ENCODE measurements around the gene MAB21L1.

MAB21L1 gene

DNA sequence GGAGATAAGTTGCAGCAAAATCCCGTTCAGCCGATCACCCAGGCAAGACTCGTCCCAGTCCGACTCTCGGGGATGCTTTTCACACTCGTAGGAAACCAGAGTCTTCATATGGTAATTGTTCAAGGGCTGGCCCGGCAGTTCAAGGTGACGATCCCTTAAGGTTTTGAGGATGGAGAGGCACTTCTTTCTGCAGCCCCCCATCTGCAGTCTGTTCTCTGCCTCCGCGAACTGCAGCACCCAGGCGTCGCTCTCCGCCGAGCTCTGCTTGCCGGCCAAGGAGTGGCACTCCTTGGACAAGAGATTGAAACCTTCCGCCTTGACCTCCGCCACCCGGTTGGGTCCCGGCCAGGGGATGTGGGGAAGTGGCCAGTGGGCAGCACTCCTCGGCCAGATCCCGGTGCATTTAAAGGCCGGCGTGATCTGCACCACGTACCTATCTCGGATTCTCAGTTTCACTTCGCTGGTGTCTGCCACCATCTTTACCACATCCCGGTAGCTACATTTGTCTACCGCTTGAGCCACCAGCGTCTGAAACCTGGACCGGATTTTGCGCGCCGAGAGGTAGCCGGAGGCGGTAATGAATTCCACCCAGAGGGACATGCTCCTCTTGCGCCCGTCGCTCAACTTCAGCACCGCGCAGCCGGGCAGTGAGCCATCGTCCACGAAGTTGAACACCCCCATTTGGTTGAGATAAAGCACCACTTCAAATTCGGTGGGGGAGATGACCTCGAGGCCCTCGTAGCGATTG lies 1.1 kb downstream of the MAB21L1 start:
- peak overlapping the region in 6 of 11 experiments; percentile 29 to 56 (median 42); a peak in 6 of 22 replicates for H3K9ac ChIP-seq
- H3K4me2 ChIP-seq, result peak overlapping the region; percentile 65 to 90 (median 84)
- H3K27ac ChIP-seq, result peak overlapping the region in 1 of 11 experiments; percentile 30; a peak in 1 of 22 replicates

DNA sequence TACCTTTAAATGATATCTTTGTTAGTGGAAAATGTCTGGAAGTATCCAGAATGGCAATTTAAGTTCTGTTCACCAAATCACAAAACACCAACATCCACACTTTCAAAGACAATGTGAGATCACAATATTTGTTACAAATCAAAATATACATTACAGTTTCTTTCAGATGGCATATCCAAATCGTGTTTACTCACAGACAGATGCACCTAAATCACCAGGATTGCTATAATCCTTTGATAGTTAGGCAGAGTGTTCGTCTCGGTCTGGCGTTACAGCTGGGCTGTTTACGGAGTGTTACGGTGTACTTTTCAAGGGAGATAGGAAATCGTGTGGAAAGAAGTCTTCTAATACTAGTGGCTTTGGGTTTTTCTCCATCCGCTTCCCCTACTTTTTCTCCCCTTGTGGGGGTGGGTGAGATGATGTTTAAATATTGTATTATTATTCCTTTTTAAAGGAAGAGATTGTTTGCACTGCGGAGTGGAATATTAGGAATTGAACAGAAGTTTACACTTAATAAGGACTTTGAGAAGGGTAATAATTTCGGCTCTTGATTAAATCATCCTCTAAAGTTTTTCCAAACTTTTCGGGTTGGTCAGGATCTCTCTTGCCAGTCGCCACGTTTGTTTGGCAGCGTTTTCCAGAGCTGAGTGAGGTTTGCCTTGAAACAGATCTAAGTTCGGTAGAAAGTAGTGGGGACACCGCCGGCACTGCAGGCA lies 1.8 kb downstream of the MAB21L1 start:
- Histone ChIP-seq H3K9me3 (replicated peaks in 1 of 11) (peaks cover 12 to 38% (median 21%) of the 10 kb centered on the region in 11 experiments), H3K4me2 (no peak overlapping the region), H3K4me3 (no peak overlapping the region), H3K36me3 (peaks cover 0 to 5% (median 0%) of the 10 kb centered on the region in 11 experiments; a peak in 2 of 22 replicates), H3K27ac (no peak overlapping the region), H3K27me3 (peaks cover 0 to 23% (median 11%) of the 10 kb centered on the region in 11 experiments; a peak in 12 of 22 replicates), H3K9ac (no peak overlapping the region), H3K4me1 (peaks cover 9 to 35% (median 25%) of the 10 kb centered on the region in 10 experiments), H4K20me1 (no peaks in the 10 kb centered on the region; a peak in 1 of 22 replicates)
- TF ChIP-seq Cebpa-rat (IDR thresholded peaks at IDR 0.05), result no peak

More for the DNA sequence above, 1.1 kb downstream of the MAB21L1 start:
- Histone ChIP-seq H4K20me1 (no peaks in the 10 kb centered on the region; a peak in 1 of 22 replicates), H3K27me3 (peaks cover 0 to 23% (median 11%) of the 10 kb centered on the region in 11 experiments; a peak in 12 of 22 replicates), H3K4me3 (peak overlapping the region in 7 of 10 experiments; percentile 38 to 63 (median 53); a peak in 6 of 20 replicates), H3K36me3 (peaks cover 0 to 5% (median 0%) of the 10 kb centered on the region in 11 experiments; a peak in 2 of 22 replicates), H3K4me1 (peaks cover 9 to 35% (median 25%) of the 10 kb centered on the region in 10 experiments), H3K9me3 (replicated peaks in 1 of 11) (peaks cover 10 to 37% (median 19%) of the 10 kb centered on the region in 11 experiments)
- no peak for TF ChIP-seq Cebpa-rat (IDR thresholded peaks at IDR 0.05)

DNA sequence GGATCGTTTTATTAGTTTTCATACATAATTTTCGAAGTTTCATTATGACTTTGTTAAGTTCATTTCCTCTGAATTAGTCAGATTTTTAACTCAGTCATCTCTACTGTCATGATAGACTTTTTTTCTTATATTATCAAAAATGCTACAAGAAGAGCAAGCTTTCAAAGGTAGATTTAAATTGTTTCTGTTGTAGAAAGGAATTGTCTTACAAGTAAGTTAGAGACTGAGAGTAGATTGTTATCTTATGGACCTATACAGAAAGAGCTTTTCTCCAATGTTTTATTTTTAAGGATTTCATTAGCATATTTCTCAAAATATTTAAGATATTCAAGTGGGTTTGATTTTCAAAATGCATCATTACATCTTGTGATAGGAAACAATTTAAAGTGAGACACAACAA lies 2.7 kb downstream of the MAB21L1 start:
- Histone ChIP-seq H3K27ac (no peak overlapping the region), H3K4me3 (no peak overlapping the region), H3K4me2 (no peak overlapping the region), H3K9ac (no peak overlapping the region), H4K20me1 (no peaks in the 10 kb centered on the region; a peak in 1 of 22 replicates), H3K36me3 (peaks cover 0 to 5% (median 0%) of the 10 kb centered on the region in 11 experiments; a peak in 2 of 22 replicates), H3K9me3 (replicated peaks in 1 of 11) (peaks cover 12 to 36% (median 21%) of the 10 kb centered on the region in 11 experiments), H3K4me1 (peaks cover 9 to 35% (median 25%) of the 10 kb centered on the region in 10 experiments), H3K27me3 (peaks cover 0 to 21% (median 11%) of the 10 kb centered on the region in 11 experiments; a peak in 12 of 22 replicates)
- TF ChIP-seq Cebpa-rat (IDR thresholded peaks at IDR 0.05), result no peak

DNA sequence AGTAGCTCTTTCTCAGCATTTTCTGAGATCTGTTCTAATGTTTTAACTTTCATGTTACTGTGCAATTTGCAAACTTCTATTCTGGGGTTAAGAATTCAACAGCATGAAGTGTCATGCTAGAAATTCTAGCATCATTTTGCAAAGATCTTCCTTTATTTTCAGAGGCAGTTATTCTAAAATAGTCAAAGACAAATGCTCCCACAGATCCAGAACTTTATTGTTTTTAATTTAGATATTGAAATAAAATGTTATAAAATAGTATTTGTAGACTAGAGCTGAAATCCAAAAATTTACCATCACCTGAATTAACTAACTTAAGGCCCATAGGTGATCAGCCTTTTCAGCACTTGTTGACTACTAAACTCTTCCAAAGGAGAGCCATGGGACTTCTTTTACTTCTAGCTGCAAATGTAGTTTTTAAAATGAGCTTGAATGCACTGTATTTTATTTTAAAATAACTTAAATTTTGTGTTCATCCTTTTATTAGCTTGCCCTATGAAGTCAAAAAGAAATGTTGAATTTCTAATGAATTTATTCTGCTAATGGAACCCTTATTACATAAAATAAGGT lies 3.2 kb downstream of the MAB21L1 start:
- Histone ChIP-seq H3K27me3 (peaks cover 0 to 16% (median 7%) of the 10 kb centered on the region in 11 experiments; a peak in 11 of 22 replicates), H3K36me3 (peaks cover 0 to 5% (median 0%) of the 10 kb centered on the region in 11 experiments; a peak in 2 of 22 replicates), H4K20me1 (no peaks in the 10 kb centered on the region; a peak in 1 of 22 replicates), H3K4me2 (no peak overlapping the region), H3K9ac (no peak overlapping the region), H3K27ac (no peak overlapping the region), H3K9me3 (replicated peaks in 1 of 11) (peaks cover 12 to 31% (median 20%) of the 10 kb centered on the region in 11 experiments), H3K4me1 (peaks cover 9 to 30% (median 21%) of the 10 kb centered on the region in 10 experiments), H3K4me3 (no peak overlapping the region)
- TF ChIP-seq Cebpa-rat (IDR thresholded peaks at IDR 0.05), result no peak

DNA sequence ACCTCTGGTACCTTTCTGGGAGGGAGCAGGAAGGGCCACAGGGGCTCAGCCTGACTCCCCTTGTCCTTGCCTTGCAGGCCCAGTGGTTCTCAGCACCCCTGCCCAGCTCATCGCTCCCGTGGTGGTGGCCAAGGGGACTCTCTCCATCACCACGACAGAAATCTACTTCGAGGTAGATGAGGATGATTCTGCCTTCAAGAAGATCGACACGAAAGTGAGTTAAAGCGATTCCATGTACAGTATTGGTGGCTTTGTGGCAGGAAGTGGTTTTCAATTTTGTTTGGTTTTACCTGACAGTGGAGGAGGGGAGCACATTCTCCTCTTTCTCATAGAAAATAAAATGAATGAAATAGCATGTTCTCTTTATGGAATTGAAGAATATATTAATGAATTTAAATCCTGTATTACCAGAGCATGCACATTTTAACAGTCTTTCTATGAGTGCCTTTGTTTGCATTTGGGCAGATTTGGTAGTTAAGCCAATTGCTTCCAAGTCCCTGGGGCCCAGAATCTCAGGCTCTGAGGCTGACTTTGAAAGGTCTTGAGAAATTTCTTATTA lies 4.1 kb downstream of the MAB21L1 start:
- peaks cover 0 to 9% (median 0%) of the 10 kb centered on the region in 11 experiments; a peak in 5 of 22 replicates for H3K27me3 ChIP-seq
- H3K4me3 ChIP-seq, result no peak overlapping the region

DNA sequence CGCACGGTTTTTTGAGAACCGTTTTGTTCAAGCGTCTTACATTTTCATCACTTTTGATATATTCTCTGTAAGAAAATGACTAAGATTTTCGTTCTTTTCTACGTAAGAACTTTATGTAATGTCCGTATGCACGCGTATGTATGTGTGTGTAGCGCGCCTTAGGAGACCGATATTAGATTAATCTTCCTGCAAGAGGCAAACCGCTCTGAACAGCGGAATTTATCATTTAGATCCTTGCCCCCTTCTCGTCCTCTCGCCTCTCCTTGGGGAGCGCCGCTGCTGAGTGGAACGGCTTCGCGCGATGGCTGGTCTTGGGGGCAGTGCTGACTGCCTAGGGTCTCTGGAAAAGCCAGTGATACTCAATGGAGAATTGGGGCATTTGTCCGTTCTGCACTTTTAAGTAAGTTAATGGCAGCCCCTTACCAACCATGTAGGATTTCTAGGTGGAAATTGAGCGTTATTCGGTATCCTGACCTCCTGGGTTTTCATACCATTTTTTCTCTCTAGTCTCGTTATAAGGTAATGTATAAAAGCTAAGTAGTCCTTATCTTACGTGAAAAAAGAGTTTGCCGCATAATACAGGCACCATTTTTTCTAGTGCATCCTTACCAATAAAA lies 4.7 kb downstream of the MAB21L1 start:
- H3K9me3 ChIP-seq (replicated peaks in 1 of 11), result peaks cover 12 to 31% (median 20%) of the 10 kb centered on the region in 11 experiments
- no peak overlapping the region for H3K9ac ChIP-seq
- no peak for TF ChIP-seq Cebpa-rat (IDR thresholded peaks at IDR 0.05)
- peaks cover 9 to 16% (median 14%) of the 10 kb centered on the region in 10 experiments for H3K4me1 ChIP-seq
- H3K4me3 ChIP-seq, result no peak overlapping the region
- H3K36me3 ChIP-seq, result peaks cover 0 to 5% (median 0%) of the 10 kb centered on the region in 11 experiments; a peak in 2 of 22 replicates
- no peak overlapping the region for H3K4me2 ChIP-seq
- H4K20me1 ChIP-seq, result no peaks in the 10 kb centered on the region; a peak in 1 of 22 replicates
- H3K27me3 ChIP-seq, result peaks cover 0 to 3% (median 0%) of the 10 kb centered on the region in 11 experiments; a peak in 1 of 22 replicates
- H3K27ac ChIP-seq, result no peak overlapping the region

More for the DNA sequence above, 4.1 kb downstream of the MAB21L1 start:
- no peak for TF ChIP-seq Cebpa-rat (IDR thresholded peaks at IDR 0.05)
- Histone ChIP-seq H3K36me3 (peaks cover 0 to 5% (median 0%) of the 10 kb centered on the region in 11 experiments; a peak in 2 of 22 replicates), H3K9me3 (replicated peaks in 1 of 11) (peaks cover 12 to 31% (median 20%) of the 10 kb centered on the region in 11 experiments), H4K20me1 (no peaks in the 10 kb centered on the region; a peak in 1 of 22 replicates), H3K9ac (no peak overlapping the region), H3K4me2 (no peak overlapping the region), H3K27ac (no peak overlapping the region), H3K4me1 (peaks cover 9 to 21% (median 17%) of the 10 kb centered on the region in 10 experiments)

DNA sequence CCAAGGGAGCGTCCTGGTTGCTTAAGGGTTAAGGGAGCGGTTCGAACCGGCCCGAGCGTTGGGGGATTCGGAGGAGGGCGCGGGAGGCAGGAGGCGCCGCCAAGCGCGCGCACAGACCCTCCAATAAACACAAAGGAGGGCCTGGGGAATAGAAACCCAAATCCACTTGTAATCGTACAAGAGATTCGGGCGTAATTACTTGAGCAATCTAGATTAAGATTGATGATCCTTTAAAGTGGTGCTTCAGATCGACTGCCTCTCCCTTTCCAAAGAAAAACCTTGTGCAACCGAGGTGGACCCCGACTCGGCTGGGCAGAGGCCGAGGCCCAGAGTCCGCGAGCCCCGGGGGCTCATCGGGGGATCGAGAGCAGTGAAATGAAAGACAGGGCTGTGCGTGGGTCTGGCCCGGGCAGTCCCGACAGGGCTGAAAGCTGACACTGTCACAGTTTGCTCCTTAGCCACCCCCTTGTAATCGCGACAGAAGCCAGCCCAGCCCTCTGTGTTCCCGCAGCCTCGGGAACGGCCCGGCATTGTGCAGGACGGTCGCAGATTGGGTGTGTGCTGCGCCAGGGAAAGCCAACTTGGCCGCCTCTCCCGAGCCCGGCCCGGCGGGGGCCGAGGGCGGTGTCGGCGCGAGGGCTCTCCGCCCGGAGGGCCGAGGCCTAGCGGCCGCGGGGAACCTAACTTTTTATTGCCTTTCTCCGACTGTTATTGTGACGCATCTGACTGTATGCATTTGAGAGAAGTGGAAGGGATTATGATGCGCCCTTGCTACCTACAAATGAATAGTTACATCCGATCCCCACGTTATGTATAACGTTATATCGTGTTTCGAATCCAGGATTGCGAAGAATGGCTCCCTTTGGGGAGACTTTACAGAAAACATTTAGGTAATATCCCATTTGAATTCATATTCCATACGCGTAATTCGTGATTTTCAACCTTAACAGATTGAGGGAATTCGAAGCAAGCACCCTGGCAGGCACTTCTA lies 5.5 kb downstream of the MAB21L1 start:
- H3K9ac ChIP-seq, result no peak overlapping the region
- H3K9me3 ChIP-seq (replicated peaks in 1 of 11), result peaks cover 12 to 31% (median 20%) of the 10 kb centered on the region in 11 experiments
- peaks cover 0 to 5% (median 0%) of the 10 kb centered on the region in 11 experiments; a peak in 2 of 22 replicates for H3K36me3 ChIP-seq
- peaks cover 5 to 8% (median 7%) of the 10 kb centered on the region in 10 experiments for H3K4me1 ChIP-seq
- H3K27ac ChIP-seq, result no peak overlapping the region
- no peak overlapping the region for H3K4me3 ChIP-seq
- H3K4me2 ChIP-seq, result no peak overlapping the region
- no peaks in the 10 kb centered on the region for H3K27me3 ChIP-seq
- no peaks in the 10 kb centered on the region; a peak in 1 of 22 replicates for H4K20me1 ChIP-seq
- TF ChIP-seq Cebpa-rat (IDR thresholded peaks at IDR 0.05), result no peak

Measured in BLaER1 treated with 17β-estradiol and CSF1 and Interleukin-3, amounts not matched to agents 10 nM and 100 nM (cell line).